Measurements from ENCODE around the gene CAMK2D.

Gene CAMK2D

GRCh38 chr4:113634081-113634969 lies 127.2 kb downstream of the CAMK2D start:
- TF ChIP-seq TAF1 (IDR thresholded peaks at IDR 0.05; ENCODE audit: borderline replicate concordance, insufficient read depth, low read length) (no peak), REST (IDR thresholded peaks at IDR 0.05; ENCODE audit: insufficient read depth in 1 of 2, low read depth in 2 of 2, low read length in 2 of 2) (no peak)

DNA sequence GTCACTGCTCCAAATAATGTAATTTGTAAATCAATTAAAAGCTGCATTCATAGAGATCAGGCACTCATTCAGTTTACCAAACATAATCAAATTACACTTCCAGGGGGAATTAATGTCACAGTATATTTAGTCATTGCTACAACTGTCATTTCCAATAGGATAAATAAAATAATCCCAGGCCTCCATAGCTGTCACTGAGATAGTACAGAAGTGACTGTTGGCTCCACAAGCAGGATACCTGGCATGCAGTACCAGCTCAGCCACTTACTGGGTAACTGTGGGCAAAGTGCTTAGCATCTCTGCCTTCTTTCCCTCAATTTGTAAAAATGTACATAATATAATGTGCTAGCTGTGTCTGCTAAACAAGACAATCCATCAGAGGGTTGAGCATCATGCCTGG lies 128.1 kb downstream of the CAMK2D start:
- no peak for TF ChIP-seq FOXP2 (optimal IDR thresholded peaks at IDR 0.05; ENCODE audit: borderline replicate concordance, extremely low read depth, extremely low read length, insufficient read depth)
- no peak for TF ChIP-seq TAF1 (IDR thresholded peaks at IDR 0.05; ENCODE audit: borderline replicate concordance, insufficient read depth, low read length)
- TF ChIP-seq POLR2AphosphoS5 (IDR thresholded peaks at IDR 0.05; ENCODE audit: low read depth, low read length) = no peak
- no peak for TF ChIP-seq SIN3A (IDR thresholded peaks at IDR 0.05; ENCODE audit: borderline replicate concordance, insufficient read depth, low read length)
- TF ChIP-seq REST (IDR thresholded peaks at IDR 0.05; ENCODE audit: insufficient read depth in 1 of 2, low read depth in 2 of 2, low read length in 2 of 2) = no peak

DNA sequence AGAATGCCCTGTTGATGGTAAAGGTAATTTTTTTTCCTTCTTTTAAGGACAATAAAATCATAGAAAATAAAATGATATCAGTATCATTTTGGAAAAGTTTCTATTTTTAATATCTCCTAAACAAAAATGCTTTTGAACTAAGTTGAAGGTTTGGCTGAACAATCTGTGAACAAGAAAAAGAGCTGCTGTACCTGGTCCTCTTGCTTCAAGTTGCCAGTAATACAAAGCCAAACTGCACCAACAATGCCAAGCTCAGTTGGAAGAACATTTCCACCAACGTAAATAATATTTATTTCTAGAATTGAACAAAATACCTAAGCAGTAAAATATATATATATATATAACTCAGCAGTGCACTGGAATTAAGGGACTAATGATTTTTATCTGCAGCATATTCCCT lies 132.8 kb downstream of the CAMK2D start:
- TF ChIP-seq SIN3A (IDR thresholded peaks at IDR 0.05; ENCODE audit: borderline replicate concordance, insufficient read depth, low read length) (no peak), REST (IDR thresholded peaks at IDR 0.05; ENCODE audit: insufficient read depth in 1 of 2, low read depth in 2 of 2, low read length in 2 of 2) (no peak), TAF1 (IDR thresholded peaks at IDR 0.05; ENCODE audit: borderline replicate concordance, insufficient read depth, low read length) (no peak), FOXP2 (optimal IDR thresholded peaks at IDR 0.05; ENCODE audit: borderline replicate concordance, extremely low read depth, extremely low read length, insufficient read depth) (no peak), POLR2AphosphoS5 (IDR thresholded peaks at IDR 0.05; ENCODE audit: low read depth, low read length) (no peak)

DNA sequence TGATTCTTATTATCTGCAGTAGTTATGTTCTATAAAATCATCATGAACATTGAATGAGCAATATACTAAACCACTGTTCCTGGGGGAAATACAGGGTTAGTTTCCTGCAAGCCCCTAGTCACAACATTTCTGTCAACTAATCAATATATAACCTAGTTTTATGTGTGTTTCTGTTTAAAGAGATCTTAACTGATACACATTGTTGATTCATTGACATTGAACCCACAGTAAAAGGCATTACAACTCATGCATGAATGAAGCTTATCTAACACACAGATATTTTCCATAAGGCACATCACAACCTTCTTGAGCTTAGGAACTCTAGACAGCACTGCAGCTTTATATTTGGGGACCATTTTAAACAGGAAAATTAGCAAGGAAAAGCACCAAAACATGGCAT lies 134.2 kb downstream of the CAMK2D start:
- no peak for TF ChIP-seq FOXP2 (optimal IDR thresholded peaks at IDR 0.05; ENCODE audit: borderline replicate concordance, extremely low read depth, extremely low read length, insufficient read depth)
- no peak for TF ChIP-seq TAF1 (IDR thresholded peaks at IDR 0.05; ENCODE audit: borderline replicate concordance, insufficient read depth, low read length)
- TF ChIP-seq REST (IDR thresholded peaks at IDR 0.05; ENCODE audit: insufficient read depth in 1 of 2, low read depth in 2 of 2, low read length in 2 of 2) = no peak
- no peak for TF ChIP-seq SIN3A (IDR thresholded peaks at IDR 0.05; ENCODE audit: borderline replicate concordance, insufficient read depth, low read length)
- no peak for TF ChIP-seq POLR2AphosphoS5 (IDR thresholded peaks at IDR 0.05; ENCODE audit: low read depth, low read length)

Data from PFSK-1 (cell line).